ENCODE measurements around the gene SMG9.

Gene SMG9, protein sequence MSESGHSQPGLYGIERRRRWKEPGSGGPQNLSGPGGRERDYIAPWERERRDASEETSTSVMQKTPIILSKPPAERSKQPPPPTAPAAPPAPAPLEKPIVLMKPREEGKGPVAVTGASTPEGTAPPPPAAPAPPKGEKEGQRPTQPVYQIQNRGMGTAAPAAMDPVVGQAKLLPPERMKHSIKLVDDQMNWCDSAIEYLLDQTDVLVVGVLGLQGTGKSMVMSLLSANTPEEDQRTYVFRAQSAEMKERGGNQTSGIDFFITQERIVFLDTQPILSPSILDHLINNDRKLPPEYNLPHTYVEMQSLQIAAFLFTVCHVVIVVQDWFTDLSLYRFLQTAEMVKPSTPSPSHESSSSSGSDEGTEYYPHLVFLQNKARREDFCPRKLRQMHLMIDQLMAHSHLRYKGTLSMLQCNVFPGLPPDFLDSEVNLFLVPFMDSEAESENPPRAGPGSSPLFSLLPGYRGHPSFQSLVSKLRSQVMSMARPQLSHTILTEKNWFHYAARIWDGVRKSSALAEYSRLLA

DNA sequence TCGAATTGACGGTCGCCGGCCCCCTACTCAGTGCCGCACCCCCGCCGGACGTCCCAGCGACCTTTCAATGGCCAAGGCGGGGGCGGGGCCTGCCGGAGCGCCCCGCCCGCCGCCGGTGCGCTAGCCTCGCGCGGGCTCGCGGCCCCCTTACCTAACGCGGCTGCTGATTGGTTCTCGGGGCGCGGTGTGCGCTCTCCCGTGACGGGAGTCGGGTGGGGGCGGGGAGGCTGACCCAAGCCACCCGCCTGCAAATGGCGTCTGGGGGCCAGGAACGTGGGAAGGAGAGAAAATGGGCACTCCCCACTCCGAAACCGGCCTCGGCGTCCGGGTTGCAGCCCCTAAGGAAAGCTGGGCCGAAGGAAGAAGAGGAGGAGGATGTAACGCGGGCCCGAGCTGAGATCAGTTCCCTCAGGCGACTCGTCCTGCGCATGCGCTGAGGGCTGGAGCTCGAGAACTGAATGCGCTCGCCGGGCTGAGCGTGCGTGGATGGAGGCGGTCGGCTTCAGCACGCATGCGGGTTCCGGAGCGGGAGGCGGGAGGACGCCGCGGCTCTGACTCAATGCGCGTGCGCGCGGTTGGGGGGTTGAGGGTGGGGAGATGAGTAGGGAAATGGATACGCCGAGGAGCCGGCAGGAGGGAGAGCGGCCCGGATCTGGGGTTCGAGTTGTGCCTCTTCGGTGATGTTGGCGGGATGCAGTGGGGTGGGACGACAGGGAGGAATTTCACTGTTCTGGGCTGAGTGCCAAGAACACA is at the start of gene SMG9:
Gene SMG9, minus strand, starts transcription at position 460 of the 753 bp plus-strand sequence. CDS start 4,221 bp downstream, outside the sequence.
- DNase-seq (ENCODE audit: low read depth, low spot score): peak; percentile 98

DNA sequence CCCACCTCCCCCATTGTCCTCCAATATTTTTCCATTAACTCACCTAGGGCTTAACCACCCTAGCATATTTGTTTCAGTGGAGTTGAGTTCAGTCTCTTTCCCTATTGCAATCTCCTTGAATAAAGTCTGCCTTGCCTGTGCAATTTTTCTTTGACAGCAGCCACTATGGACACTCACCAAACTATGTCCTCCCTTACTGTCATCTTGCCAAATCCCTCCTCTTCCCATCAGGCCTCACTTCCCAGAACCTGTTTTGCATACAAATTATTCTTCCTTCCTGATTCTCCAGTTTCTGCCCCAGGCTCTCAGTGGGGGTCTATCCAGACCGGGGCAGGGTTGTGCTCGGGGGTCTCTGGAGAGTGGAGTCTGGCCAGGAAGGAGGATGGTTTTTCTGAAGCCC is 49.7 kb upstream of the SMG9 start:
- DNase-seq (ENCODE audit: low read depth, low spot score): no peak

- no peak for DNase-seq (ENCODE audit: low read depth, low spot score)
These were observed 47.6 kb upstream of the SMG9 start, which contains the start of gene LYPD5 for GRCh38 chr19:43802216-43802951. Gene LYPD5 (minus strand): TSS chr19:43802447. CDS start chr19:43802380, 67 bp downstream.

- peak; percentile 62 for DNase-seq (ENCODE audit: low read depth, low spot score)
These were observed 44.9 kb upstream of the SMG9 start for GRCh38 chr19:43799502-43800142.

DNA sequence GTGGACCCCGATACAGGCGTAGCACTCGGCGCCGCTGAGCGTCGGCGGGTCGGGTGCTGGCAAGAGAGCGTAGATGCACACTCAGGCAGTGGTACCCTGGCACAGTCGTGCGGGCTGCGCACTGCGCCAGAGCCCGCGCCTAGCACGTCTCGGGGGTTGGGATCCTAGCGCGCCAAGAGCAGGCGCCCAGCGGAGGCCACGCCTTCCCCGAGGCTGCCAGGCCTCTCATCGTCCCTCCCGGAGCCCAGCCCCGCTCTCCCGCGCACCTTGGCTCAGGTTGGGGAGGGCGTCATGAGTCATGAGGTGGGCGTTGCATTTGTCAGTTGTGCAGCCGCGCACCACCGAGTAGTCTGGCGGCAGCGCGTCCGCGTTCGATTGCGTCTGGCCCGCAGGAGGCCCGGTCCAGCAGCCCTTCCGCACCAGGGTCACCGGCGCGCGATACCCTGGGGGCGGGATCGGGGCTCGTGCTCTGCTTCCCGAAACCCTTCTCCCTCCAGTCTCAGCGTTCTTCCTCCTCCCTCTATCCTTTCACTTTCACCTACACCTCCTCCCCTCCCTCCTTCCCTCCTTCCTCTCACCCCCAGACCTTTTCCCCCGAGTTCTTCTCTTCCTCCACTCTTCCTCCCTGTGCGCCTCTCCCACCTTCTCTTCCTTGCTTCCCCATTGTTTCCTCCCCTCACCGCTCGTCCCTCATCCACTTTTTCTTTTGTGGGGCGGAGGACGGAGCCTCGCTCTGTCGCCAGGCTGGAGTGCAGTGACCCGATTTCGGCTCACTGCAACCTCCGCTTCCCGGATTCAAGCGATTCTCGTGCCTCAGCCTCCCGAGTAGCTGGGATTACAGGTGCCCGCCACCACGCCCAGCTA is 44.0 kb upstream of the SMG9 start:
- DNase-seq (ENCODE audit: low read depth, low spot score): peak; percentile 85

GRCh38 chr19:43798026-43798545 is 43.3 kb upstream of the SMG9 start:
- DNase-seq (ENCODE audit: low read depth, low spot score): no peak

DNA sequence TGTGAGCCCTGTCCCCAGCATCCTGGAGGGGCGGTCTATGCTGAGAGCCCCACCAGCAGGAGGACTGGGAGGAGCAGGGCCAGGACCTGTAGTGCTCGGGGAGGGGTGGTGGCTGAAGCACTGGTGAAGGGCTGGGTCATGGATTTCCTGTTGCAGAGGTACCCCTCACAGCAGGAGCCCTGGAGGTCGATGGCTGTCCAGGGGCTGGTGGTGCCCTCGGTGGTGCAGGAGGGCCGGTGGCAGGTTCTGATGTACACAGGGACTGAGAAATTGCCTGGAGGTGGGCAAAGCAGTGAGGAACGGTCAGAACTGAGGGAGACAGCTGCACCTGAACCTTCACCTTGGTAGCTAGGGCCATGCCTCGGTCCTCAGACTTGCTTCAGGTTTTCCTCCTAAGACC is 42.8 kb upstream of the SMG9 start:
- DNase-seq (ENCODE audit: low read depth, low spot score): no peak

- no peak for DNase-seq (ENCODE audit: low read depth, low spot score)
These were observed 42.4 kb upstream of the SMG9 start for GRCh38 chr19:43797118-43797517.

DNA sequence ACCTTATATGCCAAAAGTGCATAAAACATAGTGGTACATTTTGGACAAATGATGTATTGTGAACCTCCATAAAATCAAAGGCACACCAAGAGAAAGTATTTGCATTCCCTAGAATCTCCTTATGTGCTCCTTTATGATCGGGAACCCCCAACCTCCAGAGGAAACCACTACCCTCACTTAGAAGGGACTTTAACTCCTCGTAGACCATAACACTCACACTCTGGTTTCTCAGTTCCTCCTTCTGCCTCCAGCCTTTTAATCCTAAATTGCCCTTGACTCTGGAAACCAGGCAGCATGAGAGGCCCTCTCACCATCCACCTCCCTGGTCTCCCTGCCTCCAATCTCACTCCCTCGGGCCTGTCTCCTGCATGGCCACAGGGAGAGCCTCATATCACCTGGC is 35.8 kb upstream of the SMG9 start:
- no peak for DNase-seq (ENCODE audit: low read depth, low spot score)

DNA sequence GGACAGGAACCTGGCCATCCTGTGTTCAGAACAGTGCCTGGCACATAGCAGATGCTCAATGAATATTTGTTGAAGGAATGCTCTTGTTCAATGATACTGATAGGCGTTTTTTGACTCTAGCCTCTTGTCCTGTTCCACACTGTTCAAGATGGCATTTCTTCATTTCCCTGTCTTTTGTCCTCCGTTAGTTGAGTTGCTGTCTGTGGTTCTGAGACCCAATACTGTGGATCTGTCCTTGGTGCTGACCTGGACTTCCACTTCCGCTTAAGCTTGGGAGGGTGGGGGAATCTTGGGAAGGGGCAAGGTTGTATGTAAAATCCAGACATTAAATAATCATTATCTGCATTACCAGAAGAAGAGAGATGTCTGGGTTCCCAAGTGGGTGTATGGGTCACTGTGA is 34.3 kb upstream of the SMG9 start:
- DNase-seq (ENCODE audit: low read depth, low spot score): peak; percentile 54

- no peak for DNase-seq (ENCODE audit: low read depth, low spot score)
These were observed 31.9 kb upstream of the SMG9 start for GRCh38 chr19:43786665-43787064.

DNA sequence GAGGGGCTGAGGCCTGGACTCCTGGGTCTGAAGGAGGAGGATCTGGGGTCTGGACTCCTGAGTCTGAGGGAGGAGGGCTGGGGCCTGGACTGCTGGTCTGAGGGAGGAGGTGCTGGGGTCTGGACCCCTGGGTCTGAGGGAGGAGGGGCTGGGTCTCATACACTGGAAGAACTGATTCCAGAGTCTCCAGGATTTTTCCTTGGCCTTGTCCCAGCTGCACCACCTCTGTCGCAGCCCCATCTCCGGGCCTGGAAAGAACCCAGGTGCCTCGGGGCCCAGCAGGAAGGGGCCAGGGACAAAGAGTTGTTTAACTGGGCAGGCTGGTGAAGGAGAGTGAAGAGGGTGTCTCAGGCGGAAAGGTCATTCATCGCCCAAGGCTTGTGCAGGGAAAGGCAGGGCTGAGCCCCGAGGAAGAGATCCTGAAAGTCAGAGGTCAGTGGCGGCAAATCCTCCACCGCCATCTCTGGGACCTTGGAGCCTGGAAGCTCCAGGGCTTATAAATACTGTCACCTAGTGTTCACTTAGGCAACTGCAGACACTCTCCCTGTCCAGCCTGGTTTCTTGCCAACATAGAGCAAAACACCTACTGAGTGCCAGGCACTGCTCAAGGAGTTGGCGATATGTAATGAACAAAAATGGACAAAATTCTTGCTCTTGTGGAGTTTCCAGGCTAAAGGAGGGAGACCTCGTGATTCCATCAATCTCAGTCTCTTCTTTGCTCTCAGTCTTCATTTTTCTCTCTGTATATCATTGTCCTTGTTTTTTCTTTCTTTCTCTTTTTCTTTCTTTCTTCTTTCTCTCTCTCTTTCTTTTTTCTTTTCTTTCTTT is 30.4 kb upstream of the SMG9 start:
- DNase-seq (ENCODE audit: low read depth, low spot score): peak; percentile 86

DNA sequence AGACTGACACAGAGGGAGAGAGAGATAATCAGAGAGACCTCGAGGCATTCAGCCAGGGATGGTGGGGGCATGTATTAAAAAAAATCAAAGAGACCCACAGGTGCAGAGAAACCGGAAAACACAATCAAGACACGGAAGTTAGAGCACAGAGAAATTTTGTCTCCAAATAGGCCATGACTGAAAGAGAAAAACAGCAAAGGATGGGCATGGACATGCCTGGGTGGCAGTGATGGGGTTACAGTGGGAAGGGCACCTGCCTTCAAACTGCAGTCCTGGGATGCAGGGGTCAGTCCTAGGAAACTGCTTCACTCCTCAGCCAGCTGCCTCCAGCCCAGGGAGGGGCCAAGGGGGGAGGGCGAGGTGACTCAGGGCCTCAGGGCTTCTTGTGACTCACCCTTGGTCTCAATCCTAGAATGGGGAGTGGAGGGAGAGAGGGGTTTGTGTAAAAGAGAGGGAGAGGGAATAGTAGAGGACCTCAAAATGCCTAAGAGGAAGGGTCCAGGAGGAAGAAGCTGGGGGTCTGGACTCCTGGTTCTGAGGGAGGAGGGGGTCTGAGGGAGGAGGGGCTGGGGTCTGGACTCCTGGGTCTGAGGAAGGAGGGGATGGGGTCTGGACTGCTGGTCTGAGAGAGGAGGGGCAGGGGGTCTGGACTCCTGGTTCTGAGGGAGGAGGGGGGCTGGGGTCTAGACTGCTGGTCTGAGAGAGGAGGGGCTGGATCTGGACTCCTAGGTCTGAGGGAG is 29.6 kb upstream of the SMG9 start:
- DNase-seq (ENCODE audit: low read depth, low spot score): peak; percentile 59

DNA sequence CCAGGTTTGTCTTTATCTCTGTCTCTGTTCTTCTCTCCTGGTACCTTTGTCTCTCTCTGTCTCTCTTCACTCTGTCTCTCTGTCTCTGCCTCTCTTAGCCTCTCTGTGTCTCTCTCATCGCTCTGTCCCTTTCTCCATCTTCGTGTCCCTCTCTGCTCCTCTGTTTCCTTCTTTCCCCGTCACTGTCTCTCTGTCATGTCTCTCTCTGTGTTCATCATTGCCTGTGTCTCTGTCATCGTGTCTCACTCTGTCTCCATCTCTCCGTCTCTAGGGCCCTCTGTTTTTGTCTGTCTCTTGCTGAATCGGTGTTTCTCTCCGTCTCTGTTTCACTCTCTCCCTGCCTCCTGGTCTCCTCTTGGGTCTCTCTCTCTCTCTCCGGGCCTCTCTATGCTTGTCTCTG is 28.9 kb upstream of the SMG9 start:
- no peak for DNase-seq (ENCODE audit: low read depth, low spot score)

- no peak for DNase-seq (ENCODE audit: low read depth, low spot score)
These were observed 28.0 kb upstream of the SMG9 start for GRCh38 chr19:43782689-43783231.

GRCh38 chr19:43782311-43782660 is 27.5 kb upstream of the SMG9 start:
- DNase-seq (ENCODE audit: low read depth, low spot score): no peak

DNA sequence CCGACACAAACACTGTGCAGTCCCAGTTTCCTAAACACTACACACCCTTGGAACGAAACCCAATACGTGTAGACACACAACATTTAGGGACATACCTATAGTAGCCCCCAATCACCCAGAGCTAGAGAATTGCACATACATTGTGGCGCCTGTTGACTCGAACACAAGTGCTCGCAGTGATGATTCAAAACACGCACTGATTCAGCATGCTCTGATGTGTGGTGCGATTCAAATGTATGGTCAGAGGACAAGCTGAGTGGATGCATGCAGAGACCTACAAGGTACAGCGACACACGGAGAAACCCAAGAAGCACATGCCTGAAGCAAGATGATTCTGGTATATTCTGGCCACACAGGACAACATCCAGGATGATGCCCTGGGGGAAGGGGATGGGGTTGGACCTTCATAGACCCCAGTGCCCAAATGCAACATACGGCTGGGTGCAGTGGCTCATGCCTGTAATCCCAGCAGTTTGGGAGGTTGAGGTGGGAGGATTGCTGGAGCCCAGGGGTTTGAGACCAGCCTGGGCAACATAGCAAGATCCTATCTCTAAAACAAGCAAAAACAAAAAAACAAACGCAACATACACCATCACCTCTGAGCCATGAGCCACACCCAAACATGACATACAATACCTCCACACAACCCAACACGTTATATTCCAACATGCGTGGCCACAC is 27.0 kb upstream of the SMG9 start:
- DNase-seq (ENCODE audit: low read depth, low spot score): no peak
